ENCODE data around the gene HOXA3.
A peak's percentile ranks its signal among the peaks of the same experiment; 100 is the strongest.

HOXA3 gene

GRCh38 chr7:27143023-27143949 lies 9.1 kb downstream of the HOXA3 start, which contains the start of gene HOXA5:
Gene HOXA5, minus strand, starts transcription at chr7:27143681. Its CDS starts 74 bp downstream, at chr7:27143607.
- DNase-seq (ENCODE audit: low spot score), result no peak

GRCh38 chr7:27142580-27143022 lies 9.8 kb downstream of the HOXA3 start:
- no peak for DNase-seq (ENCODE audit: low spot score)

- no peak for DNase-seq (ENCODE audit: low spot score)
Observed at GRCh38 chr7:27141923-27142579, 10.3 kb downstream of the HOXA3 start.

- no peak for DNase-seq (ENCODE audit: low spot score)
Observed at GRCh38 chr7:27141137-27141922, 11.1 kb downstream of the HOXA3 start.

GRCh38 chr7:27140126-27140857 lies 12.1 kb downstream of the HOXA3 start:
- no peak for DNase-seq (ENCODE audit: low spot score)

- no peak for DNase-seq (ENCODE audit: low spot score)
Observed at GRCh38 chr7:27139334-27140125, 12.9 kb downstream of the HOXA3 start.

GRCh38 chr7:27138985-27139333 lies 13.4 kb downstream of the HOXA3 start:
- no peak for DNase-seq (ENCODE audit: low spot score)

GRCh38 chr7:27138472-27138871 lies 13.9 kb downstream of the HOXA3 start:
- no peak for DNase-seq (ENCODE audit: low spot score)

GRCh38 chr7:27137640-27138315 lies 14.6 kb downstream of the HOXA3 start:
- no peak for DNase-seq (ENCODE audit: low spot score)

- no peak for DNase-seq (ENCODE audit: low spot score)
Observed at GRCh38 chr7:27134392-27134791, 18.0 kb downstream of the HOXA3 start.

- DNase-seq (ENCODE audit: low spot score), result no peak
Observed at GRCh38 chr7:27133409-27134231, 18.8 kb downstream of the HOXA3 start.

GRCh38 chr7:27132978-27133377 lies 19.4 kb downstream of the HOXA3 start:
- no peak for DNase-seq (ENCODE audit: low spot score)

GRCh38 chr7:27132214-27132613 lies 20.2 kb downstream of the HOXA3 start:
- no peak for DNase-seq (ENCODE audit: low spot score)

GRCh38 chr7:27131390-27131819 lies 21.0 kb downstream of the HOXA3 start:
- no peak for DNase-seq (ENCODE audit: low spot score)

GRCh38 chr7:27130540-27131389 lies 21.6 kb downstream of the HOXA3 start, which contains the start of gene HOXA4:
Gene HOXA4, minus strand, starts transcription at chr7:27130757. Its CDS starts 24 bp downstream, at chr7:27130733.
- DNase-seq (ENCODE audit: low spot score), result peak; percentile 33

- no peak for DNase-seq (ENCODE audit: low spot score)
Observed at GRCh38 chr7:27129729-27130539, 22.4 kb downstream of the HOXA3 start.
